Lower leg skin (tissue), 4 donors: ENCODE results near the gene ADCY2. TPM values are rescaled to one million over a fixed set of nuclear protein-coding genes. Genes with fewer than 3 reads are reported as not detected.

Experiments used
- DNase-seq, 2 donors: peaks; one replicate each; pipeline ENCODE4 v3.0.0-alpha.2; 2019; ENCODE audit warnings: low spot score in 2 of 2
- H3K4me3 ChIP-seq: fragments of 200-600 bp; sonication (generic); 2 replicates; pipeline ENCODE4 v1.5.1; 2017; ENCODE audit warnings: mild to moderate bottlenecking, low read depth; ENCODE audit not compliant: poor library complexity, severe bottlenecking
- POLR2A ChIP-seq, 2 donors: fragments of 450-650 bp; IDR thresholded peaks; one replicate each; pipeline ENCODE4 v1.6.1; 2016 to 2017; ENCODE audit warnings: antibody characterized with exemption in 2 of 2, mild to moderate bottlenecking in 1 of 2, moderate library complexity in 1 of 2
- WGBS, 2 donors: methylation state at CpG; one replicate each; pipeline ENCODE4 v1.1.5; 2018; 5-methylcytosine and 5-hydroxymethylcytosine counted together
- intact Hi-C: fragments of 100-400 bp; cut with DNase I; formaldehyde crosslinking; loops from one replicate; pipeline ENCODE4 v1.15.0; 2023; ENCODE audit warnings: low total_unique reads
- total RNA-seq, 4 donors: library from RNA; depleted of rRNA; stranded (reverse); fragments of >200 nt; gene quantifications; one replicate each; pipeline ENCODE4 v1.1.0, GENCODE V29; 2016
- TF ChIP-seq, protein P1 (sequence below), 3 donors: fragments of 450-650 bp; IDR thresholded peaks; one replicate each; pipeline ENCODE4 v1.5.1; 2016; ENCODE audit warnings: antibody characterized with exemption in 3 of 3, mild to moderate bottlenecking in 3 of 3, moderate library complexity in 2 of 3

Gene ADCY2
- total RNA-seq, 4 donors from 2014 or later: 7.3 to 11.5 (median 8.2) TPM

- WGBS, 2 donors: 65 to 72% methylated on average over 1 of the region's 1 CpG
- TF ChIP-seq, protein P1, sequence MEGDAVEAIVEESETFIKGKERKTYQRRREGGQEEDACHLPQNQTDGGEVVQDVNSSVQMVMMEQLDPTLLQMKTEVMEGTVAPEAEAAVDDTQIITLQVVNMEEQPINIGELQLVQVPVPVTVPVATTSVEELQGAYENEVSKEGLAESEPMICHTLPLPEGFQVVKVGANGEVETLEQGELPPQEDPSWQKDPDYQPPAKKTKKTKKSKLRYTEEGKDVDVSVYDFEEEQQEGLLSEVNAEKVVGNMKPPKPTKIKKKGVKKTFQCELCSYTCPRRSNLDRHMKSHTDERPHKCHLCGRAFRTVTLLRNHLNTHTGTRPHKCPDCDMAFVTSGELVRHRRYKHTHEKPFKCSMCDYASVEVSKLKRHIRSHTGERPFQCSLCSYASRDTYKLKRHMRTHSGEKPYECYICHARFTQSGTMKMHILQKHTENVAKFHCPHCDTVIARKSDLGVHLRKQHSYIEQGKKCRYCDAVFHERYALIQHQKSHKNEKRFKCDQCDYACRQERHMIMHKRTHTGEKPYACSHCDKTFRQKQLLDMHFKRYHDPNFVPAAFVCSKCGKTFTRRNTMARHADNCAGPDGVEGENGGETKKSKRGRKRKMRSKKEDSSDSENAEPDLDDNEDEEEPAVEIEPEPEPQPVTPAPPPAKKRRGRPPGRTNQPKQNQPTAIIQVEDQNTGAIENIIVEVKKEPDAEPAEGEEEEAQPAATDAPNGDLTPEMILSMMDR (IDR thresholded peaks at IDR 0.05): no peak
- no peak for TF ChIP-seq POLR2A (IDR thresholded peaks at IDR 0.05)
- no peak overlapping the region for H3K4me3 ChIP-seq
- no peak for DNase-seq
- intact Hi-C loops: no loop called here
Observed at GRCh38 chr5:7609726-7610125, 213.8 kb downstream of the ADCY2 start.

- TF ChIP-seq POLR2A (IDR thresholded peaks at IDR 0.05): no peak
- TF ChIP-seq, protein P1 (IDR thresholded peaks at IDR 0.05): no peak
- no peak overlapping the region for H3K4me3 ChIP-seq
- 87 to 95% methylated on average over 2 of the region's 2 CpGs for WGBS, 2 donors
- intact Hi-C loops: no loop called here
- DNase-seq: no peak
Observed at GRCh38 chr5:7610531-7611177, 214.7 kb downstream of the ADCY2 start.

DNA sequence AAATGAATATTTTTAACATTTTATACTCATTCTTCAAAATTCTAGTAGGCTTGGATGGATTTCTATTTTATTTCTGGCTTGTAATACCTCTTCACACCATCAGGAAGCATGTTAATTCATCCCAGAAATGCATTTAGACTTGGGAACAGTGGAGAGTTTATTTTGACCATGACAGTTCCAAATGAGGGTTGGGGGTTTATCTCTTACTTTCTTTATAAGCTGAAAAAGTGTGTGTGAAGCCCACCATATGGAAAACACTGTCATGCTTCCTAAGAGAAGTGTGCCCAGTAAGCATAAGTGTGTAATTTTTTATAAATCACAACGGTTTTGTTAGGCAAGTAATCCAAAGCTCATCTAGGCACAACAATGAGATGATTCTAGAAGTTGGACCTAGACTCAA lies 215.6 kb downstream of the ADCY2 start:
- intact Hi-C loops: no loop called here
- TF ChIP-seq, protein P1 (IDR thresholded peaks at IDR 0.05): no peak
- TF ChIP-seq POLR2A (IDR thresholded peaks at IDR 0.05): no peak
- H3K4me3 ChIP-seq: no peak overlapping the region
- no peak for DNase-seq
- WGBS, 2 donors: 67 to 79% methylated on average over 1 of the region's 1 CpG

- WGBS, 2 donors: 71 to 73% methylated on average over 2 of the region's 2 CpGs
- TF ChIP-seq, protein P1 (IDR thresholded peaks at IDR 0.05): no peak
- TF ChIP-seq POLR2A (IDR thresholded peaks at IDR 0.05): no peak
- DNase-seq: no peak
- H3K4me3 ChIP-seq: no peak overlapping the region
- intact Hi-C loops: no loop called here
Observed at GRCh38 chr5:7615566-7616061, 219.7 kb downstream of the ADCY2 start.

DNA sequence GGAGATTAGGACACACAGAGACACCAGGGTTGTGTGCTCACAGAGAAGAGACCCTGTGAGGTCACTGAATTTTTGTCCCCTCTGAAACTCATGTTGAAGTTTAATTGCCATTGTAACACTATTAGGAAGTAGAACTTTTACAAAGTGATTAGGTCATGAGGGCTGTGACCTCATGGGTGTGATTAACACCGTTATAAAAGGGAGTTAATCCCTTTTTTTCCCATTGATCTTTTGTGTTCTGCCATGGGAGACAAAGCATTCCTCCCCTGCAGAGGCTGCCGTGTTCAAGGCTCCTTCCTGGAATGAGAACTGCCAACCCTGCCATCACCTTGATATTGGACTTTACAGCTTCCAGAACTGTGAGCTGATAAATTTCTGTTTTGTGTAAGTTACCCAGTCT lies 221.0 kb downstream of the ADCY2 start:
- TF ChIP-seq, protein P1 (IDR thresholded peaks at IDR 0.05): no peak
- no peak for TF ChIP-seq POLR2A (IDR thresholded peaks at IDR 0.05)
- H3K4me3 ChIP-seq: no peak overlapping the region
- 72 to 87% methylated on average over 2 of the region's 2 CpGs for WGBS, 2 donors
- DNase-seq: no peak
- intact Hi-C loops: no loop called here

DNA sequence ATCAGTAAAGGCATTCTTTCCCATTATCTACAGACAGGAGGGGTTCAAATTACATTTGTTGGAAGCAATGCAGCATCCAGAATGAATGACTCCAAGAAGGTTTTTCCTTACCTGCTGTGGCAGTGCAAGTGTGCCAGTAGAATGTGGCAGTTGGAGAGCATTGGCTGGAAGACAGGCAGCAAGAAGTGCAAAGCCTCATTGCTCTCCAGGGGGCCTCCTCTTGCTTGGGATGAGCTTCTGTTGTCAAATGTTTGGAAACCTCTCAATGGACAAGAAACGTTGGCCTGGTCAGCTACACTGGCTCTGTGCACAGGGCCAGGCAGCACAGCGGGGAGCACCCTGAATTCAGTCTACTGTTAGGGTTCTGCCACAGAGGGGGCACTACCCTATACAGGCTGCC lies 226.6 kb downstream of the ADCY2 start:
- H3K4me3 ChIP-seq: no peak overlapping the region
- intact Hi-C loops: no loop called here
- no peak for DNase-seq
- no peak for TF ChIP-seq POLR2A (IDR thresholded peaks at IDR 0.05)
- TF ChIP-seq, protein P1 (IDR thresholded peaks at IDR 0.05): no peak
- WGBS, 2 donors: 72 to 88% methylated on average over 2 of the region's 2 CpGs
